Esophagus muscularis mucosa (tissue), 4 donors: ENCODE measurements around the gene OSGEP.

Experiments used
- EP300 ChIP-seq: sonication (generic); formaldehyde crosslinking; IDR thresholded peaks from one replicate; pipeline ENCODE4 v1.6.1; 2017; ENCODE audit warnings: antibody characterized with exemption
- POLR2A ChIP-seq: fragments of 450-650 bp; IDR thresholded peaks from one replicate; pipeline ENCODE4 v1.6.1; 2017; ENCODE audit warnings: antibody characterized with exemption, moderate library complexity, mild to moderate bottlenecking, low read depth
- POLR2AphosphoS5 ChIP-seq, 2 donors: sonication (generic); formaldehyde crosslinking; IDR thresholded peaks; one replicate each; pipeline ENCODE4 v1.6.1; 2017; ENCODE audit warnings: antibody characterized with exemption in 2 of 2
- TF ChIP-seq, protein P1 (sequence below), 3 experiments: fragments of 200-600 bp in 2 of 3; fragments of 450-650 bp in 1 of 3; sonication (generic) in 2 of 3; IDR thresholded peaks; one replicate each; pipeline ENCODE4 v1.5.1; 2017 to 2019; ENCODE audit warnings: antibody characterized with exemption in 3 of 3, mild to moderate bottlenecking in 2 of 3, moderate library complexity in 1 of 3

GRCh38 chr14:20468764-20469241 lies 14.2 kb upstream of the OSGEP start:
- TF ChIP-seq POLR2A, result no peak
- TF ChIP-seq, protein P1, sequence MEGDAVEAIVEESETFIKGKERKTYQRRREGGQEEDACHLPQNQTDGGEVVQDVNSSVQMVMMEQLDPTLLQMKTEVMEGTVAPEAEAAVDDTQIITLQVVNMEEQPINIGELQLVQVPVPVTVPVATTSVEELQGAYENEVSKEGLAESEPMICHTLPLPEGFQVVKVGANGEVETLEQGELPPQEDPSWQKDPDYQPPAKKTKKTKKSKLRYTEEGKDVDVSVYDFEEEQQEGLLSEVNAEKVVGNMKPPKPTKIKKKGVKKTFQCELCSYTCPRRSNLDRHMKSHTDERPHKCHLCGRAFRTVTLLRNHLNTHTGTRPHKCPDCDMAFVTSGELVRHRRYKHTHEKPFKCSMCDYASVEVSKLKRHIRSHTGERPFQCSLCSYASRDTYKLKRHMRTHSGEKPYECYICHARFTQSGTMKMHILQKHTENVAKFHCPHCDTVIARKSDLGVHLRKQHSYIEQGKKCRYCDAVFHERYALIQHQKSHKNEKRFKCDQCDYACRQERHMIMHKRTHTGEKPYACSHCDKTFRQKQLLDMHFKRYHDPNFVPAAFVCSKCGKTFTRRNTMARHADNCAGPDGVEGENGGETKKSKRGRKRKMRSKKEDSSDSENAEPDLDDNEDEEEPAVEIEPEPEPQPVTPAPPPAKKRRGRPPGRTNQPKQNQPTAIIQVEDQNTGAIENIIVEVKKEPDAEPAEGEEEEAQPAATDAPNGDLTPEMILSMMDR (IDR thresholded peaks at IDR 0.05), result no peak
- TF ChIP-seq POLR2AphosphoS5 (IDR thresholded peaks at IDR 0.05), result no peak
- no peak for TF ChIP-seq EP300
